ENCODE results near the gene CFDP1. TPM values are rescaled to one million over a fixed set of nuclear protein-coding genes. Genes with fewer than 3 reads are reported as not detected.

The CFDP1 gene
- total and polyA plus RNA-seq, 2 of the 13 experiments (the other 11 are each of a cell fraction or from before 2014, with no cell fraction given): 78.6 to 153 TPM

DNA sequence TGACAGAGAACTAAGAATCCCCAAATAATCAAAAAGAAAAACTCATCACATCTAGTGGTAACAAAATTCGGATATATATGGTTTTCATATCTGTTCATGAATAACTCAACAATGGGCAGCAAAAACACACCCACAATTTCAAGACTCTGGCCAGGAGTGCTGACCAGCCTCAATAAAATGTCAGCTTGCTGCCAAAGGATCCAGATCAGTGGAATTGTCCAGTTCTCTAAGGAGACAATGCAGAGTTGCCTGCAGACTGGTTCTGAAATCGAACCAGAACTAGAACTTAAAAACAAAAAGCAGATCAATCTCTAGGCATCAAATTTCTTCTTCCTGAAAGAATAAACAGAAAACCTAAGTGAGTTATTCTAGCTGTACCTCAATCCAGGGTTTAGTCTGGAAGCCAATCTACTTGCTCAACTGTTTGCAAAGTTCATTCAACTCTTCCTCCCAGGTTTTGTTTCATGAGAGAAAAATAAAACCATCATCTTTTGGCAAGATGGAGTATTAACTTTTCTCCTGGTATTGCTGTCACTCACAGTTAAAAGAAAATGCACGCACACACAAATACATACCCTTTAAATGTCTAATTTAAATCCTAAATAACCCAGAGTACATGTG, 61.0 kb downstream of the CFDP1 start:
- TSS peak; percentile 6 for BruUV-seq (replicated peaks)
- no peak for FAIRE-seq
- H3K27ac ChIP-seq (ENCODE audit: extremely low read length, insufficient read depth, low read length): no peak overlapping the region

DNA sequence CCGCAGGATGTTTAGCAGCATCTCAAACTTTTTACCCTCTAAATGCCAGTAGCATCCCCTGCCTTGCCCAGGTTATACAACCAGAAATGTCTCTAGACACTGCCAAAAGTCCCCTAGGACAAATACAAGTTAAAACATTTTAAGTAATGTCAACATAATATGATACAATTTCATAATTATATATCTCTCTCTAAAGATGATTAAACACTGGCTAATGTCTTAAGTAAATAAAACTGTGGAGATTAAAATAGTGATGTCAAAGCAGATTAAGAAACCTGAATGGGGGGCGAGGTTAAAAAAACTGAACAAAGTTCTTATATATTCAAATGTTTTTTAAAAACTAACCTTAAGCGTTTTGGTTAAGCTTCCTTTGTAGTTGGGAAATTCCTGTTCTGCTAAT, 62.1 kb downstream of the CFDP1 start:
- WGBS (ENCODE audit: low lambda C conversion rate): 94% methylated on average over 3 of the region's 3 CpGs
- Histone ChIP-seq H3K4me3 (replicated peaks in 1 of 3; ENCODE audit: insufficient read depth in 1 of 3, low read depth in 2 of 3, low read length in 3 of 3) (no peak overlapping the region), H3K9me3 (ENCODE audit: low read length) (no peaks in the 10 kb centered on the region), H3K4me1 (ENCODE audit: insufficient read depth, low read length) (peaks cover 16% of the 10 kb centered on the region), H3K27ac (ENCODE audit: extremely low read length, insufficient read depth, low read length) (no peak overlapping the region), H3K27me3 (ENCODE audit: control insufficient read depth in 1 of 2, insufficient read depth in 2 of 2, low read length in 2 of 2) (no peaks in the 10 kb centered on the region), H3K9ac (ENCODE audit: insufficient read depth, low read depth, low read length) (no peak overlapping the region), H4K20me1 (ENCODE audit: insufficient read depth, low read length) (no peaks in the 10 kb centered on the region), H3K79me2 (ENCODE audit: insufficient read depth, low read length) (no peaks in the 10 kb centered on the region), H3K4me2 (ENCODE audit: low read depth, low read length) (no peak overlapping the region), H2AFZ (ENCODE audit: low read length) (no peak overlapping the region), H3K36me3 (replicated peaks in 1 of 2; ENCODE audit: control insufficient read depth in 1 of 2, insufficient read depth in 2 of 2, low read length in 2 of 2) (peaks cover 3 to 19% of the 10 kb centered on the region in 2 experiments; a peak in 3 of 5 replicates)
- POLR2A ChIA-PET: no interaction called here
- ATAC-seq: no peak
- in situ Hi-C loops (cut with HindIII; ENCODE audit: extremely low pct_ligation_motif_present, low pct_unique_long_range_greater_than_20kb) (no loop called here), intact Hi-C loops (cut with micrococcal nuclease; ENCODE audit: unreplicated experiment) (no loop called here)
- BruUV-seq (replicated peaks): TSS peak; percentile 23
- CTCF ChIA-PET (ENCODE audit: low intra/inter-chr PET ratio, low total read pairs): no interaction called here
- no peak for FAIRE-seq
- DNase-seq (ENCODE audit: low spot score): no peak
- TF ChIP-seq NR1H2 (CRISPR knock-in tag; IDR thresholded peaks at IDR 0.05; ENCODE audit: borderline replicate concordance, low read depth) (no peak), ERF (CRISPR knock-in tag; IDR thresholded peaks at IDR 0.05) (no peak), ZNF556 (CRISPR knock-in tag; IDR thresholded peaks at IDR 0.05; ENCODE audit: borderline replicate concordance) (no peak), ZNF768 (CRISPR knock-in tag; IDR thresholded peaks at IDR 0.05) (no peak)
- TF ChIP-seq, protein P1, sequence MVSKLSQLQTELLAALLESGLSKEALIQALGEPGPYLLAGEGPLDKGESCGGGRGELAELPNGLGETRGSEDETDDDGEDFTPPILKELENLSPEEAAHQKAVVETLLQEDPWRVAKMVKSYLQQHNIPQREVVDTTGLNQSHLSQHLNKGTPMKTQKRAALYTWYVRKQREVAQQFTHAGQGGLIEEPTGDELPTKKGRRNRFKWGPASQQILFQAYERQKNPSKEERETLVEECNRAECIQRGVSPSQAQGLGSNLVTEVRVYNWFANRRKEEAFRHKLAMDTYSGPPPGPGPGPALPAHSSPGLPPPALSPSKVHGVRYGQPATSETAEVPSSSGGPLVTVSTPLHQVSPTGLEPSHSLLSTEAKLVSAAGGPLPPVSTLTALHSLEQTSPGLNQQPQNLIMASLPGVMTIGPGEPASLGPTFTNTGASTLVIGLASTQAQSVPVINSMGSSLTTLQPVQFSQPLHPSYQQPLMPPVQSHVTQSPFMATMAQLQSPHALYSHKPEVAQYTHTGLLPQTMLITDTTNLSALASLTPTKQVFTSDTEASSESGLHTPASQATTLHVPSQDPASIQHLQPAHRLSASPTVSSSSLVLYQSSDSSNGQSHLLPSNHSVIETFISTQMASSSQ (IDR thresholded peaks at IDR 0.05; ENCODE audit: low read depth): no peak
- TF ChIP-seq, protein P1 (CRISPR knock-in tag; IDR thresholded peaks at IDR 0.05; ENCODE audit: borderline replicate concordance): no peak

More for the DNA sequence above, 61.0 kb downstream of the CFDP1 start:
- POLR2A ChIA-PET: interaction anchor here (1.6 kb wide), 1 partner anchor 67 kb away, joined by 5 read pairs; no protein-coding TSS in a partner anchor
- Histone ChIP-seq H4K20me1 (ENCODE audit: insufficient read depth, low read length) (no peaks in the 10 kb centered on the region), H3K27me3 (ENCODE audit: control insufficient read depth in 1 of 2, insufficient read depth in 2 of 2, low read length in 2 of 2) (no peaks in the 10 kb centered on the region), H3K9ac (ENCODE audit: insufficient read depth, low read depth, low read length) (no peak overlapping the region), H3K4me3 (replicated peaks in 1 of 3; ENCODE audit: insufficient read depth in 1 of 3, low read depth in 2 of 3, low read length in 3 of 3) (no peak overlapping the region), H3K4me1 (ENCODE audit: insufficient read depth, low read length) (peaks cover 26% of the 10 kb centered on the region), H3K4me2 (ENCODE audit: low read depth, low read length) (no peak overlapping the region), H2AFZ (ENCODE audit: low read length) (no peak overlapping the region), H3K9me3 (ENCODE audit: low read length) (no peaks in the 10 kb centered on the region), H3K36me3 (replicated peaks in 1 of 2; ENCODE audit: control insufficient read depth in 1 of 2, insufficient read depth in 2 of 2, low read length in 2 of 2) (peaks cover 3 to 25% of the 10 kb centered on the region in 2 experiments; a peak in 3 of 5 replicates), H3K79me2 (ENCODE audit: insufficient read depth, low read length) (no peaks in the 10 kb centered on the region)
- in situ Hi-C loops (cut with HindIII; ENCODE audit: extremely low pct_ligation_motif_present, low pct_unique_long_range_greater_than_20kb): no loop called here
- intact Hi-C loops (cut with micrococcal nuclease; ENCODE audit: unreplicated experiment): no loop called here
- CTCF ChIA-PET (ENCODE audit: low intra/inter-chr PET ratio, low total read pairs): no interaction called here
- ATAC-seq (no peak; the same call in 2 of the 3 replicates), DNase-seq (ENCODE audit: low spot score) (no peak)
- TF ChIP-seq, protein P2, sequence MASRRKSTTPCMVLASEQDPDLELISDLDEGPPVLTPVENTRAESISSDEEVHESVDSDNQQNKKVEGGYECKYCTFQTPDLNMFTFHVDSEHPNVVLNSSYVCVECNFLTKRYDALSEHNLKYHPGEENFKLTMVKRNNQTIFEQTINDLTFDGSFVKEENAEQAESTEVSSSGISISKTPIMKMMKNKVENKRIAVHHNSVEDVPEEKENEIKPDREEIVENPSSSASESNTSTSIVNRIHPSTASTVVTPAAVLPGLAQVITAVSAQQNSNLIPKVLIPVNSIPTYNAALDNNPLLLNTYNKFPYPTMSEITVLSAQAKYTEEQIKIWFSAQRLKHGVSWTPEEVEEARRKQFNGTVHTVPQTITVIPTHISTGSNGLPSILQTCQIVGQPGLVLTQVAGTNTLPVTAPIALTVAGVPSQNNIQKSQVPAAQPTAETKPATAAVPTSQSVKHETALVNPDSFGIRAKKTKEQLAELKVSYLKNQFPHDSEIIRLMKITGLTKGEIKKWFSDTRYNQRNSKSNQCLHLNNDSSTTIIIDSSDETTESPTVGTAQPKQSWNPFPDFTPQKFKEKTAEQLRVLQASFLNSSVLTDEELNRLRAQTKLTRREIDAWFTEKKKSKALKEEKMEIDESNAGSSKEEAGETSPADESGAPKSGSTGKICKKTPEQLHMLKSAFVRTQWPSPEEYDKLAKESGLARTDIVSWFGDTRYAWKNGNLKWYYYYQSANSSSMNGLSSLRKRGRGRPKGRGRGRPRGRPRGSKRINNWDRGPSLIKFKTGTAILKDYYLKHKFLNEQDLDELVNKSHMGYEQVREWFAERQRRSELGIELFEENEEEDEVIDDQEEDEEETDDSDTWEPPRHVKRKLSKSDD (CRISPR knock-in tag; IDR thresholded peaks at IDR 0.05; ENCODE audit: low read depth): no peak
- 0 out of 2 replicates have a peak, but pooled peaks have one; percentile 33 for TF ChIP-seq FOXJ3 (CRISPR knock-in tag; IDR thresholded peaks at IDR 0.05; ENCODE audit: borderline replicate concordance)
- WGBS (ENCODE audit: low lambda C conversion rate): 56% methylated on average over 3 of the region's 3 CpGs

Measured in HepG2 (cell line).